Measurements from ENCODE around the gene ZCCHC3.

The ZCCHC3 gene

DNA sequence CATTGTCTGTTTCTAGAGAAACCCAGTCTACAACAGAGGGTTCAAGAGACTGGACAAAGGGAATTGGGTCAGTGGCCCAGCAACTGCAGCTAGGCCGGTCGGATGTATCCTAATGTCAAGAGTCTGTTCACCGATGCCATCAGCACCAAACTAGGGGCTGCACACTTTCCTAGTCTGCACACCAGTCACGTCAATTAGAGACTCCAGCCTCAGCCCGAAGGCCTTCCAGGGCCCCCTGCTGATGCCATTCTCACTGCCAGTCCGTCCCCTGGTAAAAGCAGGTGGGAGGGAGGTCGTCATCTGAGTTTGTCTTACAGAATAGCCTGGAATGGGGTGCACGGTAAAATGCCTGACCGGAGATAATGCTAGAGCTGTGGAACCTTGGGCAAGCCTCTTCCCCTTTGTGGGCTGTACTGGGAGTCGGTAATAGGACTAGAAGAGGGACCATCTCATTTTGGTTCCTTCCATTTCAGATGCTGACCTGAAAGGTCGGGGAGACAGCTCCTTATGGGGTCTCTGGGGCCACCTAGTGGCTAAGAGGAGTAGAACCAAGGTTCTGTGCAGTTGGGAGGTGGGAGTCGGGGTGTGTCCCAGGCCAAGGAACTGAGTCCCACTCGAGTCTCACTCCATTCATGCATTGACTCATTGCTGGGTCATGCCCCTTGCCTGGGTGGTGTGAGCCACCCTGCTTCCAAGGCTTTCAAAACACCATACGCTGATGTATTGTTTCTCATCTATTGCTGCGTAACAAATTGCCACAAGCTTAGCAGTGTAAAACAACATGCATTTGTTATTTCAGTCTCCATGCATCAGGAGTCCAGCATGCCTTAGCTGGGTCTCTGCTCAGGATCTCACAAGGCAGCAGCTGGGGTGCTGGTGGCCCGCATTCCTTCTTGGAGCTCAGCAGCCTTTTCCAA, 33.1 kb downstream of the ZCCHC3 start:
- TF ChIP-seq GATA2 (IDR thresholded peaks at IDR 0.05; ENCODE audit: low read depth, low read length) (no peak), GATA3 (IDR thresholded peaks at IDR 0.05; ENCODE audit: low read depth, low read length) (no peak)

DNA sequence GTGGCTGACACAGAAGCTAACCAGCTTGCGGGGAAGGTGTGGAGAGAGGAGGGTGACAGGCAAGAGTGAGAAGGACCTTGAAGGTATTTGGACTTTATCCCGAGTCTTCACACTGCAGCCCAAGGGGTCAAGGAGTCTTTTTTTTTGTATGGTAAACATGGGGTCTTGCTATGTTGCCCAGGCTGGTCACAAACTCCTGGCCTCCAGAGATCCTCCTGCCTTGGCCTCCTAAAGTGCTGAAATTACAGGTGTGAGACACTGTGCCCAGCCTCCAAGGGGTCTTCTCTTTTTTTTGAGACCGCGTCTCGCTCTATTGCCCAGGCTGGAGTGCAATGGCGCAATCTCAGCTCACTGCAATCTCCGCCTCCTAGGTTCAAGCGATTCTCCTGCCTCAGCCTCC, 37.2 kb downstream of the ZCCHC3 start:
- TF ChIP-seq GATA3 (IDR thresholded peaks at IDR 0.05; ENCODE audit: low read depth, low read length) (no peak), GATA2 (IDR thresholded peaks at IDR 0.05; ENCODE audit: low read depth, low read length) (no peak)

DNA sequence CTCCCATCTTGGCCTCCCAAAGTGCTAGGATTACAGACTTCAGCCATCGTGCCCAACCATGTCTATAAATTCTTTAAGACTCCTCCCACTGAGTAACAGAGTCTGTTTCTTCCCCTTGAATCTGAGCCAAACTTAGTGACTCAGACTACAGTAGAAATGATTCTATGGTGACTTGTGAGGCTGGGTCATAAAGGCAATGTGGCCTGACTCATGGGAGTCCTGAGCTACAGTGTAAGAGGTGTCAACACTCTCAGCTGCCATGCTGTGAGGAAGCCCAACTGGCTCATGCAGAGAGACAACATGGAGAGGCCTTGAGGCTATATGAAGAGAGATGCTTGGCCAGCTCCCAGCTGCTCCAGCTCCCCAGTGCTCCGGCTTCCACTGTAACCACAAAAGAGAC, 44.3 kb downstream of the ZCCHC3 start:
- TF ChIP-seq GATA2 (IDR thresholded peaks at IDR 0.05; ENCODE audit: low read depth, low read length), result no peak
- TF ChIP-seq GATA3 (IDR thresholded peaks at IDR 0.05; ENCODE audit: low read depth, low read length), result no peak

DNA sequence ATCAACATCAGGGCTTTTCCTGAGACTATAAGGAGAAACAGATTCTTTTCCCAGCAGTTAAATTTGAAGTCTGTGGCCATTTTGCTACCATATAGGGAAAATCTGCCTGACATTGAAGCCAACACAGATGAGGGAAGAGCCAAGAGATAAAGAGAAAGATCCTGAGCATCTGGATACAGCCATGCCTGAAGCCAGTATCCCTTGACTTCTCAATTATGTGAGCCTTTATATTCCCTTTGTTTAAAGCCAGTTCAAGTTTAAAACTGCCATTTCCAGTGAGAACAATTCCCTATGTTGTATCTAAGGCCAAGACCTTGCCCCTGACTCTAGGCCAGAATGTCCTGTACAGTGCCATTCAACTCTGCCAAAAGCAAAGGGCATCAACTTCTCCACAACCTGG, 45.7 kb downstream of the ZCCHC3 start:
- no peak for TF ChIP-seq GATA2 (IDR thresholded peaks at IDR 0.05; ENCODE audit: low read depth, low read length)
- no peak for TF ChIP-seq GATA3 (IDR thresholded peaks at IDR 0.05; ENCODE audit: low read depth, low read length)

DNA sequence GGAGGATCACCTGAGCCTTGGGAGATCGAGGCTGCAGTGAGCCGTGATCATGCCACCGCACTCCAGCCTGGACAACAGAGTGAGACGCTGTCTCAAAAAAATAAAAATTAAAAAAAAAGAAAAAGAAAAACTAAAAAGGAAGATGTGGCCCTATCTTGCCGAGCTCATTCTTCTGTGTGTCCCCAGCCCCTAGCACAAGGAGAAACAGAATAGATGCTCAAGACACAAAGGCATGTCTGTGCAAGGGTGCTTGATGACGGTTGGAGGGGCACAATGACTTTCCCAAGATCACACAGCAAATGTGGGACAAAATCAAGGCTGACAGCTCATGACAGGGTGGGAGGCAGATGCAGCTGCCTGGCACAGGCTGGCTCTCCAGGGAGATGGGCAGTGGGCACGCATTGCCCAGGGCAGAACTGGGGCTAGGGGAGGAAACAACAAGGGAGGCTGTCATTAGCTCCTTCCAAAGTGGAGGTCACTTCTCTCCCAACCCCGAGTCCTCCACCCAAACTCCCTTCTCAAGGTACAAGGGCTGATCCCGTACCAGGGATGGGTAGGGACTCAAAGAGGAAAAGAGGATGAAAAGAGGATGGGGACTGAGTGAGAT, 48.8 kb downstream of the ZCCHC3 start:
- no peak for TF ChIP-seq GATA3 (IDR thresholded peaks at IDR 0.05; ENCODE audit: low read depth, low read length)
- TF ChIP-seq GATA2 (IDR thresholded peaks at IDR 0.05; ENCODE audit: low read depth, low read length), result no peak

DNA sequence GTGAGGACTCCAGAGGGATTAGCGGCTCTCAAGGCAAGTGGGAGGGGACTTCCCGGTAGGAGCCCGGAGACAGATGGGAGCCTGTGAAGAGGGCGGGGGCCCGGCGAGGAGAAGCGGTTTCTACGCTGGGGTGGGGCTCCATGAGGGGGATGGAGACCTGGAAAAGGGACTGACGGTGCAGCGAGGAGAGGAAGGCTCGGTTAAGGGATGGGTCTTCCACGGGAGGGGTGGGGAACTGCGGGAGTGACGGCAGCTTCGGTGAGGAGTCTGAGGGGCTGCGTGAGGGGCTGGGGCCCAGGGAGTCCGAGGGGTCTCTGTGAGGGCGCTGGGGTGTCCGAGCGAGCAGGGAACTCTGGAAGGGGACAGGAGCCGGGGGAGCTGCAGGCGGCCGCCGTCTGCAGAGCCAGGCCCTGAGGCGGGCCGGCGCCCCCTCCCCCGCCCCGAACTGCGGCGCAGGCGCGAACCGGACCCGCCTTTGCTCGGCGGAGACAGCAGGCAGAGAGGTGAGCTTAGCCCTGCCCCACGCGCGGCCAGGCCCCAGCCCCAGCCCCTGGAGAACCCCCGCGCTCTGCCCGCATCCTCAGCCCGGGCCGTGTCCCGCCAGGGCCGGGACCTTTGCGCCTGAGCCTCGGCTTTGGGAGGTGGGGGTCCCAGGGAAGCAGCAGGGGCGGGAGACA, 49.4 kb downstream of the ZCCHC3 start, which contains the start of gene NRSN2:
NRSN2 (plus strand) TSS at position 472 of the 677 bp plus-strand sequence. CDS start 2,533 bp downstream, outside the sequence.
- TF ChIP-seq GATA3 (IDR thresholded peaks at IDR 0.05; ENCODE audit: low read depth, low read length), result no peak
- no peak for TF ChIP-seq GATA2 (IDR thresholded peaks at IDR 0.05; ENCODE audit: low read depth, low read length)

DNA sequence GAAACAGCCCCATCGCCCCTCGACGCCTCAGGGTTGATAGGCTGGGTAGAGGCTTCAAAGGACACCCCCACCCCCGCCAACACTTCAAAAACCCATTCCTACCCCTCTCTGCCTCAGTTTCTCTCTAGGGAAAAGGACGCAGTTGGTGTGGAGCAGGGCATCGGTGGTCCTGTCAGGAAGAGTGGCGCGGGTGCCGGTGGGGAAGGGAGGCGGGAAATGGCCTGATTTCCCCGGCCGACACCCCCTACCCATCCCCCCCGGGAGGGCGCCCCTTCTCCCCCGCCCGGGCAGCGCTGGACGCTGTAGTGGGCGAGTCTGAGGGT, 49.9 kb downstream of the ZCCHC3 start:
- TF ChIP-seq GATA3 (IDR thresholded peaks at IDR 0.05; ENCODE audit: low read depth, low read length), result no peak

DNA sequence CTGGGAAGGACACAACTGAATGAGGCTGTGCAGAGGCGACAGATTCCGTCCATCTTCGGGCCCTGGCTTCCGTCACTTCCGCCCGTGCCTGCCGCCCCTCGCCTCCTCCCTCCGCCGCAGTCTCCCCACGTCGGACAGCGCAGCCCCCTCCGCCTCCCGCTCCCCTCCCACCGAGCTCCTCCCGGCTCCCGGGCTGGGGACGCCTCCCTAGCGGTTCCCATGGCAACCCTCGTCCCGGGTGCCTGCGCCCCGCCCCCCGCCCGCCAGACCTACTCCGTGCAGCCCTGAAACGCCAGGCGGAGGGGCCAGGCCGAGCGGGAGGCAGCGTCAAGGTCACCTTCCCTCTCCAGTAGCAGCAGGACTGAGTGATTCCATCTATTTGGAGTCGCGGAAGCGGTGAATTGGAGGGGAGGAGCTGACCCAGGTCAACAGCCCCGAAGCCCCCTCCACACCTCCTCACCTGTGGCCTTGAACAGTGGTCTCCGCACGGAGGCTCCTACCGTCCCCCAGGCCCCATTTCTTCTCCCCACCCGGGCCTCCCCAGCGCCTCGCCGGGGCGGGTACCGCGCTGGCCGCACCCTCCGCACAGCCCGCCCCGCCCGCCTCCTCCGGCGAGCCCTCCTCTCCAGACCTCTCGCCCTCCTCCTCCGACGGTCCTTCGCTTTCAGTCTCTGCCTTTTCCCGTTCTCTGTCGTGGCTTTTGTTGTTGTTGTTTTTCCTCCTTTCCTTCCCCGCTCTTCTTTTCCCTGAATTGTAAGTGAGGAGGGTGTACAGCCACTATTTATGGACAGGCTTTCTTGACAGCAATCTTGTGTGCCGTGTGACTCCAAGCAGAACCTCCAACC, 50.5 kb downstream of the ZCCHC3 start:
- no peak for TF ChIP-seq GATA3 (IDR thresholded peaks at IDR 0.05; ENCODE audit: low read depth, low read length)
- TF ChIP-seq GATA2 (IDR thresholded peaks at IDR 0.05; ENCODE audit: low read depth, low read length), result 0 out of 2 replicates have a peak, but pooled peaks have one; percentile 13

DNA sequence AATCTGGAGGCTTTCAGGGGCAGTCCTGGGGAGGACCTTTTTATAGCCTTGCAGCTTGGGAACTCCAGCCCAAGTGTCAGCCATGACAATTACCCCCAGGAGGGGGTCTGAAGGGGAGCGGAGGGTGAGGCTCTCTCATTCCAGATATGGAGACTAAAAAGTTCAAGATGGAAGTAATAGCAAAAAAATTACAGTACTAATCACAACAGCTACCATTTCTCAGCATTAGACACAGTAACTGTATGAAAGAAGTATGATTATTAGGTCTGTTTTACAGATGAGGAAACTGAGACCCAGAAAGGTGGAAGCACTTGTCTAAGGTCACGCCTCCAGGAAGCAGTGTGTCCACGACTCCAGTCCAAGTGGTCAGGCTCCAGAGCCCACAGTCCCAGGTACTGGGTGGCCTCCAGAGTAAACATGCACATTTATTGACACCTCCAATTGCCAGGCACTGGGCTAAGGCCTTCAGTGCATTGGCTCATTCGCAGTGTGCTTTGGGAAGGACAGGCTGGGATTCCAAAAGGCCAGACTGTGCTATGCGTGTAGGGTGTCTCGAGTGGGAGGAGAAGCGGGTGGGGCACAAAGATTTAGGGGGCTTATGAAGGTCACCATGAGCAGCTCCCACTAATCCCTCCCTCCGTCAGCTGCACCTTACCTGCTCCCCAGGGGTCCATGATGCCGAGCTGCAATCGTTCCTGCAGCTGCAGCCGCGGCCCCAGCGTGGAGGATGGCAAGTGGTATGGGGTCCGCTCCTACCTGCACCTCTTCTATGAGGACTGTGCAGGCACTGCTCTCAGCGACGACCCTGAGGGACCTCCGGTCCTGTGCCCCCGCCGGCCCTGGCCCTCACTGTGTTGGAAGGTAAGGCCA, 51.8 kb downstream of the ZCCHC3 start:
- TF ChIP-seq GATA3 (IDR thresholded peaks at IDR 0.05; ENCODE audit: low read depth, low read length) (no peak), GATA2 (IDR thresholded peaks at IDR 0.05; ENCODE audit: low read depth, low read length) (no peak)

All from SH-SY5Y (cell line).